IMR-90 (cell line): ENCODE measurements around the gene KRTAP10-6. TPM values are rescaled to one million over a fixed set of nuclear protein-coding genes. Genes with fewer than 3 reads are reported as not detected.

ENCODE experiments used
- ATAC-seq: fragments of 200-7000 bp; cut with Tn5 transposase; 2 replicates; pipeline ENCODE4 v1.9.1; 2020; ENCODE audit warnings: low read depth, mild to moderate bottlenecking, moderate library complexity
- BruUV-seq: library from RNA; stranded (reverse); fragments of 400-500 nt; replicated peaks from 2 replicates; lab custom pipeline; 2021; lab: Mats Ljungman, UMichigan
- CTCF ChIA-PET: fragments of 300-600 bp; formaldehyde crosslinking; extraction: SDS; loops from one replicate; lab custom pipeline; 2021; ENCODE audit warnings: antibody characterized with exemption; lab: Yijun Ruan, JAX
- POLR2A ChIA-PET: fragments of 300-600 bp; sonication (Branson Sonifier 250); formaldehyde crosslinking; loops from one replicate; lab custom pipeline; 2022; ENCODE audit warnings: antibody characterized with exemption; ENCODE audit not compliant: unreplicated experiment; lab: Charles Lee
- DNase-seq: peaks from one replicate; pipeline ENCODE4 v3.0.0; 2013
- H2AFZ ChIP-seq: replicated peaks from 2 replicates; pipeline ENCODE3; 2013; ENCODE audit warnings: low read length, mild to moderate bottlenecking; ENCODE audit not compliant: poor library complexity
- H2AK5ac ChIP-seq: 2 replicates; pipeline ENCODE4 v1.6.1; 2013; ENCODE audit warnings: low read depth, low read length, inconsistent platforms
- H2AK9ac ChIP-seq: replicated peaks from 2 replicates; pipeline ENCODE3; 2013; ENCODE audit warnings: mild to moderate bottlenecking, low read depth, low read length, moderate library complexity; ENCODE audit not compliant: poor library complexity
- H2BK120ac ChIP-seq: 2 replicates; pipeline ENCODE4 v1.6.1; 2013; ENCODE audit warnings: low read depth, low read length, inconsistent platforms
- H2BK15ac ChIP-seq: 3 replicates; pipeline ENCODE4 v1.6.1; 2013; ENCODE audit warnings: low read depth, low read length, inconsistent platforms
- H2BK20ac ChIP-seq: 2 replicates; pipeline ENCODE4 v1.6.1; 2013; ENCODE audit warnings: low read depth, mild to moderate bottlenecking, inconsistent platforms, low read length, moderate library complexity
- H2BK5ac ChIP-seq: 2 replicates; pipeline ENCODE4 v1.6.1; 2013; ENCODE audit warnings: mild to moderate bottlenecking, low read depth, low read length, inconsistent platforms; ENCODE audit not compliant: poor library complexity, severe bottlenecking
- H3K14ac ChIP-seq: replicated peaks from 2 replicates; pipeline ENCODE4 v1.6.1; 2013; ENCODE audit warnings: low read depth, low read length, inconsistent platforms
- H3K18ac ChIP-seq: 2 replicates; pipeline ENCODE4 v1.6.1; 2013; ENCODE audit warnings: low read depth, low read length, control low read depth
- H3K23ac ChIP-seq: 2 replicates; pipeline ENCODE4 v1.6.1; 2013; ENCODE audit warnings: low read depth, low read length, inconsistent platforms
- H3K27ac ChIP-seq: 2 replicates; pipeline ENCODE4 v1.5.1; 2013; ENCODE audit warnings: mild to moderate bottlenecking, control low read depth, low read length; ENCODE audit not compliant: insufficient read depth
- H3K27me3 ChIP-seq: 2 replicates; pipeline ENCODE4 v1.6.1; 2013; ENCODE audit warnings: low read length; ENCODE audit not compliant: control insufficient read depth, insufficient read depth
- H3K36me3 ChIP-seq: 2 replicates; pipeline ENCODE4 v1.6.1; 2013; ENCODE audit warnings: low read length, mixed read lengths; ENCODE audit not compliant: control insufficient read depth, insufficient read depth
- H3K4ac ChIP-seq: 2 replicates; pipeline ENCODE4 v1.6.1; 2013; ENCODE audit warnings: low read depth, low read length, inconsistent platforms
- H3K4me1 ChIP-seq: 2 replicates; pipeline ENCODE4 v1.6.1; 2013; ENCODE audit warnings: low read length, mixed read lengths; ENCODE audit not compliant: control insufficient read depth, insufficient read depth
- H3K4me2 ChIP-seq: 2 replicates; pipeline ENCODE4 v1.6.1; 2013; ENCODE audit warnings: low read depth, mild to moderate bottlenecking, control low read depth, low read length, moderate library complexity
- H3K4me3 ChIP-seq: 2 replicates; pipeline ENCODE4 v1.5.1; 2013; ENCODE audit warnings: low read depth, mild to moderate bottlenecking, control low read depth, low read length, moderate library complexity; ENCODE audit not compliant: insufficient read depth
- H3K56ac ChIP-seq: 2 replicates; pipeline ENCODE4 v1.6.1; 2013; ENCODE audit warnings: low read length, inconsistent platforms; ENCODE audit not compliant: insufficient read depth; ENCODE audit errors: extremely low read depth
- H3K79me1 ChIP-seq, 2 experiments: 2 replicates each; pipeline ENCODE4 v1.6.1; 2013; ENCODE audit warnings: low read length in 2 of 2, inconsistent platforms in 1 of 2, low read depth in 1 of 2
- H3K9ac ChIP-seq: 2 replicates; pipeline ENCODE4 v1.6.1; 2013; ENCODE audit warnings: low read depth, low read length, control low read depth
- H3K9me1 ChIP-seq: 2 replicates; pipeline ENCODE4 v1.6.1; 2013; ENCODE audit warnings: low read length, inconsistent platforms; ENCODE audit not compliant: insufficient read depth
- H3K9me3 ChIP-seq: 2 replicates; pipeline ENCODE4 v1.6.1; 2013; ENCODE audit warnings: low read length; ENCODE audit not compliant: control insufficient read depth, insufficient read depth
- H4K20me1 ChIP-seq: 2 replicates; pipeline ENCODE4 v1.6.1; 2013; ENCODE audit warnings: low read length, inconsistent platforms; ENCODE audit not compliant: insufficient read depth
- H4K5ac ChIP-seq: 2 replicates; pipeline ENCODE4 v1.6.1; 2013; ENCODE audit warnings: mild to moderate bottlenecking, low read depth, low read length, control low read depth
- H4K8ac ChIP-seq, 2 experiments: 2 replicates each; pipeline ENCODE4 v1.6.1; 2013; ENCODE audit warnings: low read depth in 2 of 2, low read length in 2 of 2, control low read depth in 1 of 2, inconsistent platforms in 1 of 2
- H4K91ac ChIP-seq: 2 replicates; pipeline ENCODE4 v1.6.1; 2013; ENCODE audit warnings: low read depth, low read length, inconsistent platforms; ENCODE audit not compliant: insufficient read depth
- BHLHE40 ChIP-seq: fragments of 150-350 bp; IDR thresholded peaks from 2 replicates; pipeline ENCODE4 v1.6.1; 2016; ENCODE audit warnings: mild to moderate bottlenecking, low read depth, low read length
- CEBPB ChIP-seq: IDR thresholded peaks from 2 replicates; pipeline ENCODE4 v1.6.1; 2012; ENCODE audit warnings: low read depth, low read length, improper control_type of control experiment
- FOS ChIP-seq: fragments of 150-350 bp; IDR thresholded peaks from 2 replicates; pipeline ENCODE4 v1.6.1; 2016; ENCODE audit warnings: low read depth, low read length
- MAFK ChIP-seq: IDR thresholded peaks from 2 replicates; pipeline ENCODE4 v1.6.1; 2012; ENCODE audit warnings: low read depth, low read length, improper control_type of control experiment
- MAZ ChIP-seq: IDR thresholded peaks from 2 replicates; pipeline ENCODE4 v1.6.1; 2012; ENCODE audit warnings: low read depth, mild to moderate bottlenecking, low read length, improper control_type of control experiment, moderate library complexity, borderline replicate concordance
- MXI1 ChIP-seq: IDR thresholded peaks from 2 replicates; pipeline ENCODE4 v1.6.1; 2012; ENCODE audit warnings: low read depth, mild to moderate bottlenecking, low read length, moderate library complexity, borderline replicate concordance
- NFE2L2 ChIP-seq: fragments of 150-350 bp; IDR thresholded peaks from 2 replicates; pipeline ENCODE4 v1.6.1; 2016; ENCODE audit warnings: low read depth, mild to moderate bottlenecking, low read length
- POLR2A ChIP-seq: IDR thresholded peaks from 2 replicates; pipeline ENCODE4 v1.6.1; 2012; ENCODE audit warnings: mild to moderate bottlenecking, low read depth, low read length
- RAD21 ChIP-seq: IDR thresholded peaks from 2 replicates; pipeline ENCODE4 v1.6.1; 2012; ENCODE audit warnings: low read length, improper control_type of control experiment
- RCOR1 ChIP-seq: IDR thresholded peaks from 2 replicates; pipeline ENCODE4 v1.6.1; 2012; ENCODE audit warnings: mild to moderate bottlenecking, low read length, improper control_type of control experiment; ENCODE audit not compliant: insufficient replicate concordance
- RFX5 ChIP-seq: IDR thresholded peaks from 2 replicates; pipeline ENCODE4 v1.8.0; 2012; ENCODE audit warnings: low read depth, mild to moderate bottlenecking, low read length, moderate library complexity
- SMC3 ChIP-seq: fragments of 150-350 bp; IDR thresholded peaks from 2 replicates; pipeline ENCODE4 v1.6.1; 2016; ENCODE audit warnings: low read depth, mild to moderate bottlenecking, antibody characterized with exemption, low read length, moderate library complexity
- WGBS, 2 experiments: methylation state at CpG; one replicate each; pipeline versions ENCODE4 v1.1.5 to v1.1.7; 2013; ENCODE audit warnings: missing lambda C conversion rate in 2 of 2; ENCODE audit not compliant: insufficient read length in 1 of 2; ENCODE audit errors: extremely low coverage in 2 of 2; 5-methylcytosine and 5-hydroxymethylcytosine counted together
- dilution Hi-C: fragments of 300-500 bp; cut with HindIII; formaldehyde crosslinking; loops from one replicate; pipeline ENCODE4 v1.14.3; 2018; ENCODE audit warnings: low sequenced_read_pairs; ENCODE audit not compliant: unreplicated experiment
- in situ Hi-C: fragments of 300-500 bp; cut with MboI; formaldehyde crosslinking; loops from 3 replicates; pipeline ENCODE4 v1.14.3; 2019; ENCODE audit warnings: low sequenced_read_pairs, inconsistent platforms, mixed read lengths
- intact Hi-C: fragments of 100-400 bp; cut with micrococcal nuclease; formaldehyde crosslinking; loops from 2 replicates; pipeline ENCODE4 v1.10.0; 2022
- polyA plus RNA-seq, 3 experiments: library from polyadenylated mRNA; depleted of rRNA; stranded (reverse); fragments of >200 nt; gene quantifications; 2 replicates each; pipeline ENCODE4 v1.2.3, GENCODE V29; 2012; ENCODE audit warnings: low replicate concordance in 1 of 3
- total RNA-seq: library from RNA; depleted of rRNA; stranded (reverse); fragments of >200 nt; gene quantifications from 2 replicates; pipeline ENCODE4 v1.2.3, GENCODE V29; 2012
- TF ChIP-seq, protein P1 (sequence below): fragments of 150-350 bp; IDR thresholded peaks from 2 replicates; pipeline ENCODE4 v1.6.1; 2017; ENCODE audit warnings: mild to moderate bottlenecking, antibody characterized with exemption, low read length, low read depth
- TF ChIP-seq, protein P2 (sequence below): fragments of 150-350 bp; IDR thresholded peaks from 2 replicates; pipeline ENCODE4 v1.6.1; 2016; ENCODE audit warnings: low read depth, mild to moderate bottlenecking, low read length, moderate library complexity, borderline replicate concordance

KRTAP10-6 gene
- total and polyA plus RNA-seq, 2 of the 4 experiments (the other 2 are of a cell fraction), result not detected

DNA sequence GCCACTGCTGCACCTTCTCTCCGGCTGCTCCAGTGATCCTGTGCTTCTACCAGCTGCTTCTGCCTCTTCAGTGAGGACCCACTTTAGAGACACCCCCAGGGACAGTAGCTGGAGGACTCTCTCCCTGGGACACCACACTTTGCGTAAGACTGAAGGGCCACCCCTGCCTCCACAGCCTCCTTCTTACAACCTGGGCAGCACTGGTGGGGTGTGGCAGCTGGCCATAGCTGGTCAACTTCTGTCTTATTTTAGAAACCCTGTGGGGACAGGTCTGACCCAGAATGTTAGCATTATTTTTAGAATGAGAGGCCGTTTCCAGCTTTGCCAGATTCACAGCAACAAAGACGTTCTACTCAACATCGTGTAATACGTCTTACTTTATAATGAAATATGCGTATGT lies 33.5 kb upstream of the KRTAP10-6 start:
- Histone ChIP-seq H3K9me1 (no peaks in the 10 kb centered on the region), H3K4me2 (no peak overlapping the region), H2AK5ac (no peak overlapping the region), H3K27me3 (peaks cover 2% of the 10 kb centered on the region; the same call in 1 of the 2 replicates), H2BK20ac (no peak overlapping the region), H3K56ac (no peak overlapping the region), H2BK15ac (no peak overlapping the region), H4K8ac (no peak overlapping the region), H3K4ac (no peak overlapping the region), H3K14ac (no peak overlapping the region), H2AK9ac (no peak overlapping the region), H4K91ac (no peak overlapping the region), H2BK120ac (no peak overlapping the region), H3K18ac (no peak overlapping the region), H3K27ac (no peak overlapping the region), H3K36me3 (no peaks in the 10 kb centered on the region), H3K9ac (no peak overlapping the region), H4K20me1 (no peaks in the 10 kb centered on the region), H3K9me3 (0 out of 2 replicates have a peak, but pooled peaks cover 1% of the 10 kb centered on the region), H3K4me1 (no peaks in the 10 kb centered on the region), H3K4me3 (no peak overlapping the region), H2AFZ (no peak overlapping the region), H3K23ac (no peak overlapping the region), H2BK5ac (no peak overlapping the region), H4K5ac (no peak overlapping the region), H3K79me1 (no peaks in the 10 kb centered on the region)
- ChIA-PET CTCF (no interaction called here), POLR2A (no interaction called here)
- intact Hi-C loops (no loop called here), in situ Hi-C loops (no loop called here), dilution Hi-C loops (no loop called here)
- ATAC-seq, result no peak
- no TSS peak for BruUV-seq
- DNase-seq, result no peak
- WGBS, 2 experiments, result 40% methylated on average over 1 of the region's 7 CpGs; no CpG with 5 or more reads in 1 of the 2 experiments
- TF ChIP-seq RCOR1 (no peak), BHLHE40 (no peak), MAZ (no peak), RFX5 (no peak), MAFK (no peak), NFE2L2 (no peak), FOS (no peak), CEBPB (no peak), RAD21 (no peak), SMC3 (no peak), POLR2A (no peak), MXI1 (no peak)
- TF ChIP-seq, protein P1, sequence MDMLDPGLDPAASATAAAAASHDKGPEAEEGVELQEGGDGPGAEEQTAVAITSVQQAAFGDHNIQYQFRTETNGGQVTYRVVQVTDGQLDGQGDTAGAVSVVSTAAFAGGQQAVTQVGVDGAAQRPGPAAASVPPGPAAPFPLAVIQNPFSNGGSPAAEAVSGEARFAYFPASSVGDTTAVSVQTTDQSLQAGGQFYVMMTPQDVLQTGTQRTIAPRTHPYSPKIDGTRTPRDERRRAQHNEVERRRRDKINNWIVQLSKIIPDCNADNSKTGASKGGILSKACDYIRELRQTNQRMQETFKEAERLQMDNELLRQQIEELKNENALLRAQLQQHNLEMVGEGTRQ, result no peak
- TF ChIP-seq, protein P2, sequence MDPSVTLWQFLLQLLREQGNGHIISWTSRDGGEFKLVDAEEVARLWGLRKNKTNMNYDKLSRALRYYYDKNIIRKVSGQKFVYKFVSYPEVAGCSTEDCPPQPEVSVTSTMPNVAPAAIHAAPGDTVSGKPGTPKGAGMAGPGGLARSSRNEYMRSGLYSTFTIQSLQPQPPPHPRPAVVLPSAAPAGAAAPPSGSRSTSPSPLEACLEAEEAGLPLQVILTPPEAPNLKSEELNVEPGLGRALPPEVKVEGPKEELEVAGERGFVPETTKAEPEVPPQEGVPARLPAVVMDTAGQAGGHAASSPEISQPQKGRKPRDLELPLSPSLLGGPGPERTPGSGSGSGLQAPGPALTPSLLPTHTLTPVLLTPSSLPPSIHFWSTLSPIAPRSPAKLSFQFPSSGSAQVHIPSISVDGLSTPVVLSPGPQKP, result no peak
